Measurements from ENCODE around the gene SLC16A14.

GRCh38 chr2:229996320-229996719 lies 72.4 kb downstream of the SLC16A14 start:
- TF ChIP-seq CTCF (IDR thresholded peaks at IDR 0.05; ENCODE audit: insufficient read depth, low read length) (no peak), GABPA (IDR thresholded peaks at IDR 0.05; ENCODE audit: low read depth) (no peak), REST (IDR thresholded peaks at IDR 0.05; ENCODE audit: insufficient replicate concordance, low read depth) (no peak), POLR2AphosphoS5 (IDR thresholded peaks at IDR 0.05; ENCODE audit: low read depth) (no peak), SPI1 (IDR thresholded peaks at IDR 0.05; ENCODE audit: borderline replicate concordance, low read depth) (no peak)

Measured in HL-60 (cell line).